ENCODE results near the gene KIFC3. TPM values are rescaled to one million over a fixed set of nuclear protein-coding genes. Genes with fewer than 3 reads are reported as not detected.

KIFC3 gene
- total and polyA plus RNA-seq, 2 donors (not counting 1 experiment from before 2014, with no cell fraction given), result 0.07 to 0.67 TPM

DNA sequence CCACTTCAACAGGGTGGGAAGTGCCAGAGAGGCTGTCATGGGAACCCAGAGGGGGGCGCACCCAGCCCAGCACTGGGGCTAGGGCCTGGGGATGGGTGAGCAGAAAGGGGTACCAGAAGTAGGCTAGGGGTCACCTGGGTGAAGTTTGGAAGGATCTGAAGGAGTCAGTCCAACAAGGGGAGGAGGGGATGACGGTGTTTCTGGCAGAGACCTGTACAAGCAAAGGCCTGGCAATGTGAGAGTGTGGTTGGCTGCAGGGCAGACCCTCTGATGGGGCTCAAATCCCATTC lies 80.1 kb downstream of the KIFC3 start:
- ATAC-seq (ENCODE audit: low read depth) (no peak), DNase-seq (no peak)
- Histone ChIP-seq H3K27ac (ENCODE audit: low read length in 2 of 2) (no peak overlapping the region), H3K36me3 (replicated peaks in 1 of 2; ENCODE audit: control extremely low read depth in 1 of 2, control insufficient read depth in 1 of 2, extremely low read depth in 1 of 2, insufficient read depth in 2 of 2, low read length in 1 of 2) (no peaks in the 10 kb centered on the region), H3K79me2 (ENCODE audit: control insufficient read depth, insufficient read depth, low read length) (no peaks in the 10 kb centered on the region), H3K4me1 (ENCODE audit: control insufficient read depth in 2 of 2, insufficient read depth in 2 of 2, low read length in 2 of 2) (peaks cover 0 to 8% of the 10 kb centered on the region in 2 donors), H3K9ac (ENCODE audit: low read length) (no peak overlapping the region), H4K20me1 (ENCODE audit: control insufficient read depth, insufficient read depth, low read length, poor library complexity, severe bottlenecking) (no peaks in the 10 kb centered on the region), H3K9me3 (ENCODE audit: control extremely low read depth in 1 of 3, control insufficient read depth in 2 of 3, insufficient read depth in 1 of 3, low read length in 2 of 3) (no peaks in the 10 kb centered on the region), H2AFZ (ENCODE audit: insufficient read depth, low read depth, low read length, poor library complexity, severe bottlenecking) (no peak overlapping the region), H3K4me3 (ENCODE audit: control extremely low read depth in 1 of 5, extremely low read depth in 1 of 5, insufficient read depth in 1 of 5, low read depth in 2 of 5, low read length in 4 of 5) (no peak overlapping the region), H3K4me2 (replicated peaks; ENCODE audit: low read depth, low read length, poor library complexity, severe bottlenecking) (no peak overlapping the region), H3K27me3 (replicated peaks in 1 of 4; ENCODE audit: control extremely low read depth in 1 of 4, control insufficient read depth in 3 of 4, insufficient read depth in 4 of 4, low read length in 3 of 4) (no peaks in the 10 kb centered on the region)
- no peaks in the 10 kb centered on the region for H3K9me3 Mint-ChIP-seq (ENCODE audit: insufficient read depth)
- H3K4me3 Mint-ChIP-seq, result no peak overlapping the region
- ChIA-PET POLR2A (no interaction called here), CTCF (no interaction called here)
- intact Hi-C loops (cut with micrococcal nuclease), result loop anchor here (10.0 kb wide), 1 partner anchor 147 kb away; no protein-coding TSS in a partner anchor
- no peaks in the 10 kb centered on the region for H3K27me3 Mint-ChIP-seq
- 93% methylated on average over 2 of the region's 2 CpGs for WGBS (ENCODE audit: insufficient coverage)
- peaks cover 5% of the 10 kb centered on the region for H3K4me1 Mint-ChIP-seq
- H3K27ac Mint-ChIP-seq, result no peak overlapping the region
- TF ChIP-seq, protein P1, sequence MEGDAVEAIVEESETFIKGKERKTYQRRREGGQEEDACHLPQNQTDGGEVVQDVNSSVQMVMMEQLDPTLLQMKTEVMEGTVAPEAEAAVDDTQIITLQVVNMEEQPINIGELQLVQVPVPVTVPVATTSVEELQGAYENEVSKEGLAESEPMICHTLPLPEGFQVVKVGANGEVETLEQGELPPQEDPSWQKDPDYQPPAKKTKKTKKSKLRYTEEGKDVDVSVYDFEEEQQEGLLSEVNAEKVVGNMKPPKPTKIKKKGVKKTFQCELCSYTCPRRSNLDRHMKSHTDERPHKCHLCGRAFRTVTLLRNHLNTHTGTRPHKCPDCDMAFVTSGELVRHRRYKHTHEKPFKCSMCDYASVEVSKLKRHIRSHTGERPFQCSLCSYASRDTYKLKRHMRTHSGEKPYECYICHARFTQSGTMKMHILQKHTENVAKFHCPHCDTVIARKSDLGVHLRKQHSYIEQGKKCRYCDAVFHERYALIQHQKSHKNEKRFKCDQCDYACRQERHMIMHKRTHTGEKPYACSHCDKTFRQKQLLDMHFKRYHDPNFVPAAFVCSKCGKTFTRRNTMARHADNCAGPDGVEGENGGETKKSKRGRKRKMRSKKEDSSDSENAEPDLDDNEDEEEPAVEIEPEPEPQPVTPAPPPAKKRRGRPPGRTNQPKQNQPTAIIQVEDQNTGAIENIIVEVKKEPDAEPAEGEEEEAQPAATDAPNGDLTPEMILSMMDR (IDR thresholded peaks at IDR 0.05), result no peak
- TF ChIP-seq EZH2 (IDR thresholded peaks at IDR 0.05; ENCODE audit: borderline replicate concordance, insufficient read depth, low read depth, low read length, poor library complexity, severe bottlenecking), result no peak

DNA sequence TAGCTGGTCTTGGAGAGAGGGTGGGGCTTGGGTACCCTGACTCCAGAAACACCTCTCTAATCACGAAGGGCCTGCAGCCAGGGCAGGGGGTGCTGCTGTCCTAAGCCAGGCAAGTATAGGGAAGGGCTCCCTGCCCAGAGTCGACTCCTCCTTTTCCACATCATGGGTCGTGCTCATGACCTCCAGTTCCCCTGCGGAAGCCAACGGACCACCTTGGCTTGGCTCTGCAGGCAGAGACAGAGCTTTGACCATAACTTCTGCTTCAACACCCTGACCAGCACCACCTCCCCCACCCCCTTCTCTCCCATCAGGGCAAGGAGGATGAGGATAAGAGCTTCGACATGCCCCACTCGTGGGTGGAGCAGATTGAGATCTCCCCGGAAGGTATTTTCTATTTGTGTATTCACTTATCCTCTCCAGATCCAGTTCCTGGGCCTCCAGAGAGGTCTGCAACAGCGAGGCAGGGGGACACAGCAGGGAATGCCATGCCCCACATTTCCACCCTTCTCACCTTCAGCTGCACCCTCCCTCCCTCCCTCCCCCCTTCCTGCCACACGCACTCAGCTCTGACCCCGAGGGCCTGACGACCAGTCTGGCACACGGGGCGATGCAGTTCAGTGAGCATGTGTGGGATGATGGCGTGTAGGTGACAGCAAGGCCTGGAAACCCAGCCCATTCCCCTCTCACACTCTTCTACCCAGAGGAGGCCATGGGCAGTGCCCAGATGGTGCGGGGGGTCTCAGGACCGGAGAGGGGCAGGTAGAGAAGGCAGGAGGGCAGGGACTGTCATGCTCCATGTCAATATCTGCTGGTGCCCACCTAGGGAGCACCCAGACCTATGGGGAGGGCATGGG lies 80.7 kb downstream of the KIFC3 start:
- Mint-ChIP-seq H3K4me3 (no peak overlapping the region), H3K27me3 (no peaks in the 10 kb centered on the region), H3K4me1 (peaks cover 5% of the 10 kb centered on the region), H3K9me3 (ENCODE audit: insufficient read depth) (no peaks in the 10 kb centered on the region), H3K27ac (no peak overlapping the region)
- H3K27me3 ChIP-seq (replicated peaks in 1 of 4; ENCODE audit: control extremely low read depth in 1 of 4, control insufficient read depth in 3 of 4, insufficient read depth in 4 of 4, low read length in 3 of 4), result no peaks in the 10 kb centered on the region
- no peaks in the 10 kb centered on the region for H4K20me1 ChIP-seq (ENCODE audit: control insufficient read depth, insufficient read depth, low read length, poor library complexity, severe bottlenecking)
- no peaks in the 10 kb centered on the region for H3K9me3 ChIP-seq (ENCODE audit: control extremely low read depth in 1 of 3, control insufficient read depth in 2 of 3, insufficient read depth in 1 of 3, low read length in 2 of 3)
- no peak for DNase-seq
- H3K9ac ChIP-seq (ENCODE audit: low read length), result no peak overlapping the region
- H3K4me2 ChIP-seq (replicated peaks; ENCODE audit: low read depth, low read length, poor library complexity, severe bottlenecking), result no peak overlapping the region
- ChIA-PET CTCF (interaction anchor here (1.2 kb wide), 1 partner anchor 145 kb away, joined by 3 read pairs; no protein-coding TSS in a partner anchor), POLR2A (no interaction called here)
- H2AFZ ChIP-seq (ENCODE audit: insufficient read depth, low read depth, low read length, poor library complexity, severe bottlenecking), result no peak overlapping the region
- 82% methylated on average over 6 of the region's 17 CpGs for WGBS (ENCODE audit: insufficient coverage)
- H3K36me3 ChIP-seq (replicated peaks in 1 of 2; ENCODE audit: control extremely low read depth in 1 of 2, control insufficient read depth in 1 of 2, extremely low read depth in 1 of 2, insufficient read depth in 2 of 2, low read length in 1 of 2), result no peaks in the 10 kb centered on the region
- ATAC-seq (ENCODE audit: low read depth), result no peak
- TF ChIP-seq EZH2 (IDR thresholded peaks at IDR 0.05; ENCODE audit: borderline replicate concordance, insufficient read depth, low read depth, low read length, poor library complexity, severe bottlenecking), result no peak
- TF ChIP-seq, protein P1 (IDR thresholded peaks at IDR 0.05), result no peak
- H3K27ac ChIP-seq (ENCODE audit: low read length in 2 of 2), result no peak overlapping the region
- intact Hi-C loops (cut with micrococcal nuclease), result loop anchor here (10.0 kb wide), 1 partner anchor 147 kb away; no protein-coding TSS in a partner anchor
- no peak overlapping the region for H3K4me3 ChIP-seq (ENCODE audit: control extremely low read depth in 1 of 5, extremely low read depth in 1 of 5, insufficient read depth in 1 of 5, low read depth in 2 of 5, low read length in 4 of 5)
- peaks cover 0 to 8% of the 10 kb centered on the region in 2 donors for H3K4me1 ChIP-seq (ENCODE audit: control insufficient read depth in 2 of 2, insufficient read depth in 2 of 2, low read length in 2 of 2)
- H3K79me2 ChIP-seq (ENCODE audit: control insufficient read depth, insufficient read depth, low read length), result no peaks in the 10 kb centered on the region
